Activated CD4-positive, CD25-positive, alpha-beta regulatory T cell treated with anti-CD3 and anti-CD28 coated beads, Interleukin-2, amount 50 U/mL, for 72 hours (primary cell): ENCODE data around the gene TRAF3.
"Not testable (repeated sequence)": the region's sequence is repeated elsewhere in the genome, so short reads cannot be mapped to it uniquely, and the experiment has no call there.

ENCODE experiments used
- DNase-seq: peaks from one replicate; pipeline ENCODE4 v3.0.0; 2021

TRAF3 gene

GRCh38 chr14:102752239-102752847 lies 24.9 kb upstream of the TRAF3 start:
- no peak for DNase-seq

GRCh38 chr14:102754370-102755262 lies 22.6 kb upstream of the TRAF3 start:
- no peak for DNase-seq

GRCh38 chr14:102757646-102758045 lies 19.6 kb upstream of the TRAF3 start:
- no peak for DNase-seq

- DNase-seq, result no peak
Observed at GRCh38 chr14:102758087-102758486, 19.2 kb upstream of the TRAF3 start.

GRCh38 chr14:102759456-102760187 lies 17.6 kb upstream of the TRAF3 start:
- no peak for DNase-seq

GRCh38 chr14:102760496-102761193 lies 16.6 kb upstream of the TRAF3 start:
- DNase-seq, result no peak

- no peak for DNase-seq
Observed at GRCh38 chr14:102761206-102761605, 16.0 kb upstream of the TRAF3 start.

- DNase-seq, result no peak
Observed at GRCh38 chr14:102764220-102764671, 13.0 kb upstream of the TRAF3 start.

GRCh38 chr14:102765770-102766169 lies 11.5 kb upstream of the TRAF3 start:
- DNase-seq, result not testable (repeated sequence)

GRCh38 chr14:102768223-102769048 lies 8.8 kb upstream of the TRAF3 start:
- DNase-seq, result no peak

GRCh38 chr14:102769049-102769327 lies 8.3 kb upstream of the TRAF3 start:
- no peak for DNase-seq

- DNase-seq, result no peak
Observed at GRCh38 chr14:102770147-102771123, 6.8 kb upstream of the TRAF3 start.

GRCh38 chr14:102771144-102771543 lies 6.1 kb upstream of the TRAF3 start:
- no peak for DNase-seq

GRCh38 chr14:102772781-102773570 lies 4.3 kb upstream of the TRAF3 start:
- DNase-seq, result no peak

GRCh38 chr14:102774391-102775153 lies 2.7 kb upstream of the TRAF3 start:
- peak; percentile 59 for DNase-seq

GRCh38 chr14:102775855-102776760 lies 1.1 kb upstream of the TRAF3 start:
- DNase-seq, result no peak

GRCh38 chr14:102777711-102778337 lies 575 bp downstream of the TRAF3 start:
- DNase-seq, result peak; percentile 51
